ENCODE data around the gene RGS7. TPM values are rescaled to one million over a fixed set of nuclear protein-coding genes. Genes with fewer than 3 reads are reported as not detected.

The RGS7 gene
- total and polyA plus RNA-seq, 2 of the 4 experiments (the other 2 are of a cell fraction), result 0.58 to 0.72 TPM

DNA sequence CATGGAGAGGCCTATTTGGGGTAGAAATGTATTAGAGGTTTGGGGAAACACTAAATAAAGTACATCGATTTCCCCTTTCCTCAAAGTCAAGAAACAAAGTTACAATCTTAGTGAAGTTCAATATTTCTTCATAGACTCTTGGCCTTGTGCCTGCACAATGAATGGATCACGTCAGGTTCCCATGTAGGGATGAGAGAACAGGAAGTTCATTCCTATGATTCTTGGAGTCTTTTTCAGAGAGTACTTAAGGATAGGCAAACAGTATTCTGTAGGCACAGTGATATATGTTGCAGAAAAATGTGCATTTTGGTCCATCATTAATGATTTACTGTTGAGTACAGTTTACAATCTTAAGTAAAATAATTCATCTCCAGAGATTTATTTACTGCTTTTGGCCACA lies 275.5 kb downstream of the RGS7 start:
- Histone ChIP-seq H3K14ac (replicated peaks; ENCODE audit: low read depth, low read length) (no peak overlapping the region), H3K27ac (ENCODE audit: insufficient read depth, low read length) (no peak overlapping the region), H3K9ac (ENCODE audit: low read depth, low read length) (no peak overlapping the region), H3K36me3 (ENCODE audit: control insufficient read depth, insufficient read depth, low read length) (no peaks in the 10 kb centered on the region), H2AK5ac (ENCODE audit: low read depth, low read length) (no peak overlapping the region), H2AK9ac (replicated peaks; ENCODE audit: low read depth, low read length, poor library complexity) (no peak overlapping the region), H4K5ac (ENCODE audit: low read depth, low read length) (no peak overlapping the region), H4K20me1 (ENCODE audit: insufficient read depth, low read length) (no peaks in the 10 kb centered on the region), H2BK120ac (ENCODE audit: low read depth, low read length) (no peak overlapping the region), H4K8ac (ENCODE audit: low read depth in 2 of 2, low read length in 2 of 2) (no peak overlapping the region), H2BK5ac (ENCODE audit: low read depth, low read length, poor library complexity, severe bottlenecking) (no peak overlapping the region), H2AFZ (replicated peaks; ENCODE audit: low read length, poor library complexity) (no peak overlapping the region), H2BK15ac (ENCODE audit: low read depth, low read length) (no peak overlapping the region), H3K56ac (ENCODE audit: extremely low read depth, insufficient read depth, low read length) (no peak overlapping the region), H3K79me1 (ENCODE audit: low read depth in 1 of 2, low read length in 2 of 2) (no peaks in the 10 kb centered on the region), H3K9me3 (ENCODE audit: control insufficient read depth, insufficient read depth, low read length) (peaks cover 5% of the 10 kb centered on the region; the same call in 1 of the 2 replicates), H3K18ac (ENCODE audit: low read depth, low read length) (no peak overlapping the region), H3K27me3 (ENCODE audit: control insufficient read depth, insufficient read depth, low read length) (no peaks in the 10 kb centered on the region), H3K4me2 (ENCODE audit: low read depth, low read length) (no peak overlapping the region), H3K9me1 (ENCODE audit: insufficient read depth, low read length) (no peaks in the 10 kb centered on the region), H3K4ac (ENCODE audit: low read depth, low read length) (no peak overlapping the region), H3K23ac (ENCODE audit: low read depth, low read length) (no peak overlapping the region), H2BK20ac (ENCODE audit: low read depth, low read length) (no peak overlapping the region), H3K4me3 (ENCODE audit: insufficient read depth, low read depth, low read length) (no peak overlapping the region), H3K4me1 (ENCODE audit: control insufficient read depth, insufficient read depth, low read length) (no peaks in the 10 kb centered on the region), H4K91ac (ENCODE audit: insufficient read depth, low read depth, low read length) (no peak overlapping the region)
- dilution Hi-C loops (cut with HindIII; ENCODE audit: low sequenced_read_pairs, unreplicated experiment), result no loop called here
- in situ Hi-C loops (cut with MboI; ENCODE audit: low sequenced_read_pairs), result no loop called here
- DNase-seq (no peak), ATAC-seq (ENCODE audit: low read depth) (no peak)
- ChIA-PET POLR2A (ENCODE audit: unreplicated experiment) (no interaction called here), CTCF (no interaction called here)
- no CpG with 5 or more reads among the region's 2 CpGs for WGBS, 2 experiments (ENCODE audit: extremely low coverage in 2 of 2, insufficient read length in 1 of 2)
- BruUV-seq (replicated peaks), result no TSS peak
- intact Hi-C loops (cut with micrococcal nuclease), result no loop called here
- no peak for TF ChIP-seq CHD1 (IDR thresholded peaks at IDR 0.05; ENCODE audit: low read depth, low read length)
- TF ChIP-seq SMC3 (IDR thresholded peaks at IDR 0.05; ENCODE audit: low read depth, low read length), result no peak
- no peak for TF ChIP-seq MAFK (IDR thresholded peaks at IDR 0.05; ENCODE audit: low read depth, low read length)
- no peak for TF ChIP-seq FOS (IDR thresholded peaks at IDR 0.05; ENCODE audit: low read depth, low read length)
- no peak for TF ChIP-seq RFX5 (IDR thresholded peaks at IDR 0.05; ENCODE audit: low read depth, low read length)
- no peak for TF ChIP-seq CEBPB (IDR thresholded peaks at IDR 0.05; ENCODE audit: low read depth, low read length)
- TF ChIP-seq MXI1 (IDR thresholded peaks at IDR 0.05; ENCODE audit: borderline replicate concordance, low read depth, low read length), result no peak
- TF ChIP-seq POLR2A (IDR thresholded peaks at IDR 0.05; ENCODE audit: low read depth, low read length), result no peak
- TF ChIP-seq USF2 (IDR thresholded peaks at IDR 0.05; ENCODE audit: low read depth, low read length), result no peak

Measured in IMR-90 (cell line).